Aorta (tissue), 5 donors: ENCODE results near the gene CHRM2. TPM values are rescaled to one million over a fixed set of nuclear protein-coding genes. Genes with fewer than 3 reads are reported as not detected.

ENCODE experiments used
- ATAC-seq: fragments of 200-7000 bp; cut with Tn5 transposase; one replicate; pipeline ENCODE4 v1.9.1; 2022; ENCODE audit warnings: moderate library complexity; ENCODE audit not compliant: low FRiP score
- DNase-seq, 2 donors: peaks; one replicate each; pipeline ENCODE4 v3.0.0-alpha.2; 2020
- H3K27ac ChIP-seq, 2 donors: one replicate each; pipeline ENCODE4 v1.5.1; 2013; ENCODE audit warnings: low read length in 2 of 2, mild to moderate bottlenecking in 2 of 2, moderate library complexity in 2 of 2, control low read depth in 1 of 2, inconsistent platforms in 1 of 2, low read depth in 1 of 2
- H3K27me3 ChIP-seq, 2 donors: one replicate each; pipeline ENCODE4 v1.6.1; 2013; ENCODE audit warnings: control low read depth in 1 of 2, low read length in 1 of 2, mild to moderate bottlenecking in 1 of 2, moderate library complexity in 1 of 2; ENCODE audit not compliant: insufficient read depth in 2 of 2, control insufficient read depth in 1 of 2
- H3K36me3 ChIP-seq, 2 donors: one replicate each; pipeline ENCODE4 v1.6.1; 2013; ENCODE audit warnings: control low read depth in 1 of 2, low read length in 1 of 2, mild to moderate bottlenecking in 1 of 2; ENCODE audit not compliant: insufficient read depth in 2 of 2, control insufficient read depth in 1 of 2
- H3K4me1 ChIP-seq, 2 donors: one replicate each; pipeline ENCODE4 v1.6.1; 2013; ENCODE audit warnings: low read length in 2 of 2, control low read depth in 1 of 2, mild to moderate bottlenecking in 1 of 2, moderate library complexity in 1 of 2; ENCODE audit not compliant: insufficient read depth in 2 of 2, control insufficient read depth in 1 of 2
- H3K4me3 ChIP-seq, 2 donors: one replicate each; pipeline ENCODE4 v1.5.1; 2013; ENCODE audit warnings: low read length in 2 of 2, control low read depth in 1 of 2, mild to moderate bottlenecking in 1 of 2
- H3K9me3 ChIP-seq: one replicate; pipeline ENCODE4 v1.6.1; 2013; ENCODE audit warnings: mild to moderate bottlenecking, low read length; ENCODE audit not compliant: control insufficient read depth
- WGBS, 2 donors: extraction: QIAGEN DNeasy Blood & Tissue Kit; methylation state at CpG; one replicate each; pipeline ENCODE4 v1.1.7; 2013; 5-methylcytosine and 5-hydroxymethylcytosine counted together
- intact Hi-C, 2 donors: fragments of 100-400 bp; cut with DNase I; formaldehyde crosslinking; loops; one replicate each; pipeline versions ENCODE4 v1.14.2 to v1.15.0; 2022
- polyA plus RNA-seq, 2 donors: library from polyadenylated mRNA; stranded (reverse); fragments of 200-250 nt; gene quantifications; one replicate each; pipeline ENCODE4 v1.2.3, GENCODE V29; 2013
- total RNA-seq, 2 donors: library from RNA; stranded (reverse); fragmentation: NEBNext Ultra II Directional; extraction: Animal tissue kit (Norgen Biotek cat#: 25700); gene quantifications; one replicate each; pipeline ENCODE4 v1.2.1, GENCODE V29; 2021
- donor health status: healthy with polysubstance abuse.
- donor health status: Bipolar disorder and iron deficiency.
- donor health status: DM: no; HTN: no; CAD: no.
- donor health status: DM: no; HTN: no; CAD: no.
- donor health status: DM: yes; HTN: yes; CAD: no.

The CHRM2 gene
- total and polyA plus RNA-seq, 4 donors = 0.38 TPM; not detected in 3

DNA sequence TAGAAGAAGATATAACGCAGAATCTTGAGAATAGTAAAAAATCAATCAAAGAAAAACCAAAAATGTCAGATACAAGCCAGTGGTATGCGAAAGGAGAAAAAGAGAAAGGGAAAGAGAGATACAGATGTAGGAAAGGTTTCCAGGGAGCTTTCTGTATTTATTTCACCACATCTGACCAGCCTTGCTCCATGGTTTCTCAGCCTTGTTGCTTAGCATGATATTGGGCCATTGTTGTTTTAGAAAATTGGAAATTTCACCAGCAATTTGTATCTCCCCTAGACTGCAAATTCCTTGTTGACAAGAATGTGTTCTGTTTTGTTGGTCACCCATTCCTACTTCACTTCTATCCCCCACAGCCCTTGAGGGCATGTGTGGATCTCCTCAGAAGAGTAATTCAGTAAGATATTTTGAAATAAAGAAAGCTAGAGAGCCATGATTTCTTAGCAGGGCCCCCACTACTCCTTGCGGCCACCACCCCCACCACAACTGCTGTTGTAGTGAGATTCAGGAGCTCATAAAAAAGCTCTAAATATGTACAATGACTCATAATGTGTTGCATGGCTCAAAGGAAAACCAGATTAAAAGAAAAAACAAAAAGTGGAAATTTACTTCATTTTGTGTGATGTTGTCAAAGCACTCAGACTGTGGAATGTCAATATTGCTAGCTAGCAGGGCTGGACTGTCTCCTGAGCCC lies 138.7 kb downstream of the CHRM2 start:
- no peaks in the 10 kb centered on the region for H3K9me3 ChIP-seq
- intact Hi-C loops = no loop called here
- H3K36me3 ChIP-seq = no peaks in the 10 kb centered on the region
- H3K4me1 ChIP-seq = no peaks in the 10 kb centered on the region
- DNase-seq (no peak), ATAC-seq (no peak)
- no peaks in the 10 kb centered on the region for H3K27me3 ChIP-seq
- H3K4me3 ChIP-seq = no peak overlapping the region
- WGBS, 2 donors = 54 to 66% methylated on average over 3 of the region's 3 CpGs
- no peak overlapping the region for H3K27ac ChIP-seq

DNA sequence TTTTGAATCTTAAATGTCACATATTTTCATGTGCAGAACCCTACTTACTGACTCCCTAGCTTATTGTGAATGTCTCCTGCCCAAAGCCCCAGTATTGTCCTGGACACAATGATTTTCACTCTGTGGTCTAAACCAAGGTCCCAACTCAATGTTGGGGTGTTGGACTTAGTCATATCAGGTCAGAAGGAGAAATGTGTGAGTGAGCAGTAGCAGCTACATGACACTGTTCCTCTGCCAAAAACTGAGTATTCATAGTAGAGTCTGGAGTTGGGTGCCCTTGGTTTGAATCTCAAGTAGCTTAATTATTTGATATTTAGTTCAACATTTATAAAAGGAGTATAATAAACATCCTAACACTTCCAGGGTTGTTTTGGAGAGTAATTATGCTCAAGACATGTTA lies 141.0 kb downstream of the CHRM2 start:
- no peaks in the 10 kb centered on the region for H3K27me3 ChIP-seq
- no peak overlapping the region for H3K4me3 ChIP-seq
- no peaks in the 10 kb centered on the region for H3K36me3 ChIP-seq
- no peak overlapping the region for H3K27ac ChIP-seq
- no peaks in the 10 kb centered on the region for H3K9me3 ChIP-seq
- no peaks in the 10 kb centered on the region for H3K4me1 ChIP-seq
- no peak for ATAC-seq
- intact Hi-C loops = no loop called here
- no peak for DNase-seq

DNA sequence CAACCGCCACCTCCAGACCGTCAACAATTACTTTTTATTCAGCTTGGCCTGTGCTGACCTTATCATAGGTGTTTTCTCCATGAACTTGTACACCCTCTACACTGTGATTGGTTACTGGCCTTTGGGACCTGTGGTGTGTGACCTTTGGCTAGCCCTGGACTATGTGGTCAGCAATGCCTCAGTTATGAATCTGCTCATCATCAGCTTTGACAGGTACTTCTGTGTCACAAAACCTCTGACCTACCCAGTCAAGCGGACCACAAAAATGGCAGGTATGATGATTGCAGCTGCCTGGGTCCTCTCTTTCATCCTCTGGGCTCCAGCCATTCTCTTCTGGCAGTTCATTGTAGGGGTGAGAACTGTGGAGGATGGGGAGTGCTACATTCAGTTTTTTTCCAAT lies 146.6 kb downstream of the CHRM2 start:
- Histone ChIP-seq H3K27ac (no peak overlapping the region), H3K36me3 (no peaks in the 10 kb centered on the region), H3K27me3 (no peaks in the 10 kb centered on the region), H3K4me1 (no peaks in the 10 kb centered on the region), H3K4me3 (no peak overlapping the region), H3K9me3 (no peaks in the 10 kb centered on the region)
- DNase-seq (no peak), ATAC-seq (no peak)
- WGBS, 2 donors = 86 to 95% methylated on average over 3 of the region's 3 CpGs
- intact Hi-C loops = no loop called here

DNA sequence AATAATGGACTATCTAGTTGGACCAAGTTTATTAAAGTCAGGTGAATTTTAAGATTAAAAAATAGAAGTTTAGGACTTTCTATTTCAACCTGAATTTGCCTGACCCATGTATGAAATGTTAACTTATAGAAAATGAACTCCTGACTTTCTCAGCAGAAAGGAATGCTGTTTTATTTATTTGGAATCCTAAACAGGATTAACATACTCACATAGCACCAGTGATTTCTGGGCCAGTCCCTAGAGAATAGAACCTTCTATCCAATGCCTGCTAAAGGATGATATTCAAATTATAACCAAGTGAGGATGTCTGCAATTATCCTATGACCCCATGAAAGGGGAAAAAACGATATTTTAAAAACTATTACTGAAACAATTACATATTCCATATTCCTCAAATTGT lies 148.8 kb downstream of the CHRM2 start:
- no peaks in the 10 kb centered on the region for H3K9me3 ChIP-seq
- no peak for DNase-seq
- H3K27me3 ChIP-seq = no peaks in the 10 kb centered on the region
- intact Hi-C loops = no loop called here
- no peak overlapping the region for H3K4me3 ChIP-seq
- 67 to 70% methylated on average over 1 of the region's 1 CpG for WGBS, 2 donors
- H3K4me1 ChIP-seq = no peaks in the 10 kb centered on the region
- H3K36me3 ChIP-seq = no peaks in the 10 kb centered on the region
- H3K27ac ChIP-seq = no peak overlapping the region
- no peak for ATAC-seq

DNA sequence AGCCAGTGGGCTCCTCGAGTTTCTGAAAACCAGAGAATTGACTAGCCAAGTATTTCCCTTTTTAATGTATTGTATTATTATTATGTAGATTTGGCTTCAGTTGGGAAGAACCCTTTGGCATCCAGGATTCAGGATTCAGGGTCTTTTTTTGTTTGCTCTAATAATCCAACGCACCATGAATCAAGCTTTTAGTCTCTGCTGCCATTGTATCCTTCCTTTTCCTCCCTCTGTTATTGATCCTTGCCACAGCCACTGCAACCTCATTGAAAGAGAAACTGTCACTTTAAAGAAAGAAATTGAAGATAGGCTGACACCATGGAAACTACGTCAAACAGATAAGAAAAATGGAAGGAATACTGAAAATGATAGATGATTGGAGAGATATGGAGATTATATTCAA lies 150.0 kb downstream of the CHRM2 start:
- ATAC-seq = no peak
- 52 to 58% methylated on average over 3 of the region's 3 CpGs for WGBS, 2 donors
- Histone ChIP-seq H3K4me3 (no peak overlapping the region), H3K9me3 (no peaks in the 10 kb centered on the region), H3K4me1 (no peaks in the 10 kb centered on the region), H3K27me3 (no peaks in the 10 kb centered on the region), H3K36me3 (no peaks in the 10 kb centered on the region), H3K27ac (no peak overlapping the region)
- intact Hi-C loops = no loop called here
- DNase-seq = no peak

DNA sequence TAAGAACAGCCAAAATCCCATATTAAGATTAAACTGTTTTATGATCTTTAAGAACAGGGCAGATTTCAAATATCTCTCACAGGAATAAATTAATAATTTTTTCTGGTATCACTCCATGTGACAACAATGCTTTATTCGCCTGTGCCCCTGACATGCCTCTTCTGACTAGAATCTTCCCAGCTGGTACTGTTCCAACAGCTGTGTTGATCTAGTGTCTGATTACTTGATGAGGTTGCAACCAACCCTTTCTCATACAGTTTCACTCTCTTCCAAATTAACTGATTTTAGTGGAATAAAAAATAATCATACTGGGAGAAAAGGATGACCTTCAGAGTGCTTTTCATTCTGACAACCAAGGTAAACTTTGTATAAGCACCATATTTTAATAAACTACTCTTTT lies 151.9 kb downstream of the CHRM2 start:
- 66 to 69% methylated on average over 1 of the region's 1 CpG for WGBS, 2 donors
- H3K4me3 ChIP-seq = no peak overlapping the region
- H3K9me3 ChIP-seq = no peaks in the 10 kb centered on the region
- H3K36me3 ChIP-seq = no peaks in the 10 kb centered on the region
- ATAC-seq = no peak
- DNase-seq = no peak
- H3K27ac ChIP-seq = no peak overlapping the region
- intact Hi-C loops = no loop called here
- H3K4me1 ChIP-seq = no peaks in the 10 kb centered on the region
- H3K27me3 ChIP-seq = no peaks in the 10 kb centered on the region

DNA sequence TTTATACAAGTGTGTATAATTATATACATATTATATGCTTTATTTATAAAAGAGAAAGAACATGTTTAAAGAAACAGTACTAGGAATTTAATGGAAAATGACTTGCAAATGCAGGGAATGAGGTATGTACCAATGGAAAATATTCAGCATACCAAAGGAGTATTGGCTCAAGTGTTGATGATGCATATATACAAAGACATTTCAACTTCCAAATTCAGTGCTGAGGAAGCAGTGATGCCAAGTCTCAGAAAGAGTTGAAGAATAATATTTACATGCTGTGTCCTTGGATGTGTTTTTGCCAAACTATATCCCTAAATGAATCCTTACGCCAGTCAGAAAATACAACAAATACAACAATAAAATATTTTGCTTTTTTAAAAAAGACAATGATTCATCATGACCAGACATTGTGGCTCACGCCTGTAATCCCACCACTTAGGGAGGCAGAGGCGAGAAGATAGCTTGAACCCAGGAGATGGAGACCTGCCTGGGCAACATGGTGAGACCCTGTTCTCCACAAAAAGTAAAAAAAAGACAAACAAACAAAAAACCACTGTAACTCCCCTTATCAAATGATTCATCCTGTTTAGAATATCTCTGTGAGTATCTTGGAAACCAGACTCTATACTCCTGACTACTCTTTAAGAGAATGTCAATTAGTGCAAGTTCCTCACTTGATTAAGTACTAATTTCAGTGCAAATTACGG lies 157.2 kb downstream of the CHRM2 start:
- Histone ChIP-seq H3K36me3 (no peaks in the 10 kb centered on the region), H3K4me1 (no peaks in the 10 kb centered on the region), H3K27me3 (no peaks in the 10 kb centered on the region), H3K4me3 (no peak overlapping the region), H3K9me3 (no peaks in the 10 kb centered on the region), H3K27ac (no peak overlapping the region)
- ATAC-seq (no peak), DNase-seq (no peak)
- intact Hi-C loops = no loop called here
- 78 to 80% methylated on average over 4 of the region's 4 CpGs for WGBS, 2 donors

DNA sequence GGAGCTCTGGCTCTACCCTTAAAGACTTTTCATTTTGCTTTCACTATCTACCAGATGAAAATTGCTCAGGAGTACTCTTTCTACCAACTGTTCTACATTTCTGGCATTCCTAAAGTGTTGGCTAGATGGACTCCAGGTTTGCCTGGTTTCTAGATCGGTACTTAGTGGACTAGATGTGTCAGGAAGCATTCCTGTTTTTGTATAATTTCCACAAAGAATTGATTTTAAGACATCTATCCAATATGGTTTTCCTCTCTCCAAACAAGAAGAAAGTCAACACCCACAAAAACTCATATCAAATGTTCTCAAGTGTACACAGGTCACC lies 157.7 kb downstream of the CHRM2 start:
- no peak for ATAC-seq
- intact Hi-C loops = no loop called here
- no peak for DNase-seq
- Histone ChIP-seq H3K36me3 (no peaks in the 10 kb centered on the region), H3K27ac (no peak overlapping the region), H3K9me3 (no peaks in the 10 kb centered on the region), H3K4me3 (no peak overlapping the region), H3K4me1 (no peaks in the 10 kb centered on the region), H3K27me3 (no peaks in the 10 kb centered on the region)
- WGBS, 2 donors = 78 to 84% methylated on average over 1 of the region's 1 CpG

DNA sequence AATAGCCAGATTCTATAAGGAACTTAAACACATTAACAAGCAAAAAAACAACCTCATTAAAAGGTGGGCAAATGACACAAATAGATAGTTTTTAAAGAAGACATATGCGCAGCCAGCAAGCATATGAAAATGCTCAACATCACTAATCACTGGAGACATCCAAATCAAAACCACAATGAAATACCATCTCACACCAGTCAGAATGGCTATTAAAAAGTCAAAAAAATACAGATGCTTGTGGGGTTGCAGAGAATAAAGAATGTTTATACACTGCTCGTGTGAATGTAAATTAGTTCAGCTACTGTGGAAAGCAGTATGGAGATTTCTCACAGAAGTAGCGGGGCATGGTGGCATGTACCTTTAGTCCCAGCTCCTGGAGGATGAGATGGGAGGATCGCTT lies 164.0 kb downstream of the CHRM2 start:
- 84 to 88% methylated on average over 4 of the region's 4 CpGs for WGBS, 2 donors
- Histone ChIP-seq H3K27me3 (no peaks in the 10 kb centered on the region), H3K4me3 (no peak overlapping the region), H3K36me3 (no peaks in the 10 kb centered on the region), H3K9me3 (no peaks in the 10 kb centered on the region), H3K4me1 (no peaks in the 10 kb centered on the region), H3K27ac (no peak overlapping the region)
- ATAC-seq (no peak), DNase-seq (no peak)
- intact Hi-C loops = no loop called here
